Measurements from ENCODE around the gene ANTXR1.

DNA sequence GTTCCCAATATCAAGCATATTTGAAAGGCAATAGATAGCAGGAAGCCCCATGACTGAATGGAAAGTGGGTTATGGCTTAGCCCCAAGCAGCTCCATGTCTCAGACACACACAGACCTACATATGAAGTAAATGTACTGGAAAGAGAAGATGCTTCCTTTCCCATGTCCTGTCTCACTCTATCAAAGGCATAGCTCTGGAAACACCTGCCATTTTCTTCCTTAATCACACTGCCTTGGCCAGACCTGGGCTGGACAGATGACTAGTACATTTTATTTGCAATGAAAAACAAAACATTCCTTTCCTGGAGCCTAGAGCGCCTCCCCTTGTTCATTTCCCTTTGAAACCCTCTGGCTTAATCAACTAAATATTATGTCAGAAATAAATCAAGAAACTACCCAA, 160.7 kb downstream of the ANTXR1 start:
- TF ChIP-seq, protein P1, sequence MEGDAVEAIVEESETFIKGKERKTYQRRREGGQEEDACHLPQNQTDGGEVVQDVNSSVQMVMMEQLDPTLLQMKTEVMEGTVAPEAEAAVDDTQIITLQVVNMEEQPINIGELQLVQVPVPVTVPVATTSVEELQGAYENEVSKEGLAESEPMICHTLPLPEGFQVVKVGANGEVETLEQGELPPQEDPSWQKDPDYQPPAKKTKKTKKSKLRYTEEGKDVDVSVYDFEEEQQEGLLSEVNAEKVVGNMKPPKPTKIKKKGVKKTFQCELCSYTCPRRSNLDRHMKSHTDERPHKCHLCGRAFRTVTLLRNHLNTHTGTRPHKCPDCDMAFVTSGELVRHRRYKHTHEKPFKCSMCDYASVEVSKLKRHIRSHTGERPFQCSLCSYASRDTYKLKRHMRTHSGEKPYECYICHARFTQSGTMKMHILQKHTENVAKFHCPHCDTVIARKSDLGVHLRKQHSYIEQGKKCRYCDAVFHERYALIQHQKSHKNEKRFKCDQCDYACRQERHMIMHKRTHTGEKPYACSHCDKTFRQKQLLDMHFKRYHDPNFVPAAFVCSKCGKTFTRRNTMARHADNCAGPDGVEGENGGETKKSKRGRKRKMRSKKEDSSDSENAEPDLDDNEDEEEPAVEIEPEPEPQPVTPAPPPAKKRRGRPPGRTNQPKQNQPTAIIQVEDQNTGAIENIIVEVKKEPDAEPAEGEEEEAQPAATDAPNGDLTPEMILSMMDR (conservative IDR thresholded peaks at IDR 0.05), result no peak
- TF ChIP-seq ZFX (IDR thresholded peaks at IDR 0.05), result no peak

All from C4-2B (cell line).